ENCODE results near the gene DNAJC17. TPM values are rescaled to one million over a fixed set of nuclear protein-coding genes. Genes with fewer than 3 reads are reported as not detected.

Gene DNAJC17
- polyA plus RNA-seq, 1 donor from 2014 or later: 79.6 TPM

DNA sequence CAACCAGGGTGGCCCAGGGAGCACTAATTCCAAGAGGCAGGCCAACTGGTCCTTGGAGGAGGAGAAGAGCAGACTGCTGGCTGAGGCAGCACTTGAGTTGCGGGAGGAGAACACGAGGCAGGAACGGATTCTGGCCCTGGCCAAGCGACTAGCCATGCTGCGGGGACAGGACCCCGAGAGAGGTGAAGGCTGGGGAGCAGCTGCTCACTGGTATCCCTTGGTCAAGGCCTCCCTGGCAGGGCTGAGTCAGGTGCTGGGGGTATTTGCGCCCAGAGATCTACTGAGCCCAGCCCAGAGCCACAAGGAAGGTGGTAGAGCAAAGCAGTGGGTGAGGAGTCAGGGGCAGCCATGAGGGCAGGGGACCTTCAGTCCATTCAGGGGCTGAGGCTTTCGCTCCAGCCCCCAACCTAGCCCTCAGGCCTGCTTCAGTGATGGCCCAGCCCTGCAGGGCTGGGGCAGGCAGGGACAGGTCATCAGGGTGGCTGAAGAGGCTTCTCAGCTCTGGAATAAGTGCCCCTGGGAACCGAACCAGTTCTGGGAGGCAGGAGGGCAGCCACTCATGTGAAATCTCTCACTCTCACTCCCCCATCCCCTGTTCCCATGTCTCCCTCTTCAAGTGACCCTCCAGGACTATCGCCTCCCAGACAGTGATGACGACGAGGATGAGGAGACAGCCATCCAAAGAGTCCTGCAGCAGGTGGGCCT is 5.6 kb upstream of the DNAJC17 start:
- H3K9me2 ChIP-seq (ENCODE audit: insufficient read depth, low read length): no peaks in the 10 kb centered on the region
- no peaks in the 10 kb centered on the region for H3K9me3 ChIP-seq (ENCODE audit: low read length)
- no peak overlapping the region for H2AFZ ChIP-seq (ENCODE audit: low read depth, low read length)
- no peaks in the 10 kb centered on the region for H3K79me2 ChIP-seq (replicated peaks; ENCODE audit: insufficient read depth, low read length)
- no peak overlapping the region for H3K9ac ChIP-seq (ENCODE audit: low read length)
- H4K20me1 ChIP-seq (ENCODE audit: insufficient read depth): no peaks in the 10 kb centered on the region
- H3K4me3 ChIP-seq (ENCODE audit: low read length): no peak overlapping the region
- H3K27ac ChIP-seq (ENCODE audit: low read length): no peak overlapping the region
- H3K36me3 ChIP-seq (ENCODE audit: insufficient read depth, low read length): no peaks in the 10 kb centered on the region
- no peak for TF ChIP-seq EP300 (conservative IDR thresholded peaks at IDR 0.05; ENCODE audit: poor library complexity, severe bottlenecking)
- TF ChIP-seq POLR2AphosphoS5 (IDR thresholded peaks at IDR 0.05): no peak
- no peak for TF ChIP-seq MXI1 (conservative IDR thresholded peaks at IDR 0.05; ENCODE audit: poor library complexity, severe bottlenecking)
- TF ChIP-seq, protein P1, sequence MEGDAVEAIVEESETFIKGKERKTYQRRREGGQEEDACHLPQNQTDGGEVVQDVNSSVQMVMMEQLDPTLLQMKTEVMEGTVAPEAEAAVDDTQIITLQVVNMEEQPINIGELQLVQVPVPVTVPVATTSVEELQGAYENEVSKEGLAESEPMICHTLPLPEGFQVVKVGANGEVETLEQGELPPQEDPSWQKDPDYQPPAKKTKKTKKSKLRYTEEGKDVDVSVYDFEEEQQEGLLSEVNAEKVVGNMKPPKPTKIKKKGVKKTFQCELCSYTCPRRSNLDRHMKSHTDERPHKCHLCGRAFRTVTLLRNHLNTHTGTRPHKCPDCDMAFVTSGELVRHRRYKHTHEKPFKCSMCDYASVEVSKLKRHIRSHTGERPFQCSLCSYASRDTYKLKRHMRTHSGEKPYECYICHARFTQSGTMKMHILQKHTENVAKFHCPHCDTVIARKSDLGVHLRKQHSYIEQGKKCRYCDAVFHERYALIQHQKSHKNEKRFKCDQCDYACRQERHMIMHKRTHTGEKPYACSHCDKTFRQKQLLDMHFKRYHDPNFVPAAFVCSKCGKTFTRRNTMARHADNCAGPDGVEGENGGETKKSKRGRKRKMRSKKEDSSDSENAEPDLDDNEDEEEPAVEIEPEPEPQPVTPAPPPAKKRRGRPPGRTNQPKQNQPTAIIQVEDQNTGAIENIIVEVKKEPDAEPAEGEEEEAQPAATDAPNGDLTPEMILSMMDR (IDR thresholded peaks at IDR 0.05; ENCODE audit: poor library complexity, severe bottlenecking): no peak
- TF ChIP-seq, protein P2, sequence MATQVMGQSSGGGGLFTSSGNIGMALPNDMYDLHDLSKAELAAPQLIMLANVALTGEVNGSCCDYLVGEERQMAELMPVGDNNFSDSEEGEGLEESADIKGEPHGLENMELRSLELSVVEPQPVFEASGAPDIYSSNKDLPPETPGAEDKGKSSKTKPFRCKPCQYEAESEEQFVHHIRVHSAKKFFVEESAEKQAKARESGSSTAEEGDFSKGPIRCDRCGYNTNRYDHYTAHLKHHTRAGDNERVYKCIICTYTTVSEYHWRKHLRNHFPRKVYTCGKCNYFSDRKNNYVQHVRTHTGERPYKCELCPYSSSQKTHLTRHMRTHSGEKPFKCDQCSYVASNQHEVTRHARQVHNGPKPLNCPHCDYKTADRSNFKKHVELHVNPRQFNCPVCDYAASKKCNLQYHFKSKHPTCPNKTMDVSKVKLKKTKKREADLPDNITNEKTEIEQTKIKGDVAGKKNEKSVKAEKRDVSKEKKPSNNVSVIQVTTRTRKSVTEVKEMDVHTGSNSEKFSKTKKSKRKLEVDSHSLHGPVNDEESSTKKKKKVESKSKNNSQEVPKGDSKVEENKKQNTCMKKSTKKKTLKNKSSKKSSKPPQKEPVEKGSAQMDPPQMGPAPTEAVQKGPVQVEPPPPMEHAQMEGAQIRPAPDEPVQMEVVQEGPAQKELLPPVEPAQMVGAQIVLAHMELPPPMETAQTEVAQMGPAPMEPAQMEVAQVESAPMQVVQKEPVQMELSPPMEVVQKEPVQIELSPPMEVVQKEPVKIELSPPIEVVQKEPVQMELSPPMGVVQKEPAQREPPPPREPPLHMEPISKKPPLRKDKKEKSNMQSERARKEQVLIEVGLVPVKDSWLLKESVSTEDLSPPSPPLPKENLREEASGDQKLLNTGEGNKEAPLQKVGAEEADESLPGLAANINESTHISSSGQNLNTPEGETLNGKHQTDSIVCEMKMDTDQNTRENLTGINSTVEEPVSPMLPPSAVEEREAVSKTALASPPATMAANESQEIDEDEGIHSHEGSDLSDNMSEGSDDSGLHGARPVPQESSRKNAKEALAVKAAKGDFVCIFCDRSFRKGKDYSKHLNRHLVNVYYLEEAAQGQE (IDR thresholded peaks at IDR 0.05; ENCODE audit: borderline replicate concordance): no peak
- TF ChIP-seq SMC3 (conservative IDR thresholded peaks at IDR 0.05; ENCODE audit: poor library complexity): no peak
- no peak for TF ChIP-seq TAF1 (IDR thresholded peaks at IDR 0.05; ENCODE audit: low read depth)
- no peak for TF ChIP-seq RAD21 (conservative IDR thresholded peaks at IDR 0.05)
- TF ChIP-seq EZH2 (IDR thresholded peaks at IDR 0.05; ENCODE audit: borderline replicate concordance, insufficient read depth, low read length, poor library complexity, severe bottlenecking): no peak
- no peaks in the 10 kb centered on the region for H3K27me3 ChIP-seq (ENCODE audit: insufficient read depth, low read depth, low read length)
- no peaks in the 10 kb centered on the region for H3F3A ChIP-seq (ENCODE audit: insufficient read depth, low read length, poor library complexity, severe bottlenecking)
- no peak overlapping the region for H3K4me2 ChIP-seq (ENCODE audit: low read length)

DNA sequence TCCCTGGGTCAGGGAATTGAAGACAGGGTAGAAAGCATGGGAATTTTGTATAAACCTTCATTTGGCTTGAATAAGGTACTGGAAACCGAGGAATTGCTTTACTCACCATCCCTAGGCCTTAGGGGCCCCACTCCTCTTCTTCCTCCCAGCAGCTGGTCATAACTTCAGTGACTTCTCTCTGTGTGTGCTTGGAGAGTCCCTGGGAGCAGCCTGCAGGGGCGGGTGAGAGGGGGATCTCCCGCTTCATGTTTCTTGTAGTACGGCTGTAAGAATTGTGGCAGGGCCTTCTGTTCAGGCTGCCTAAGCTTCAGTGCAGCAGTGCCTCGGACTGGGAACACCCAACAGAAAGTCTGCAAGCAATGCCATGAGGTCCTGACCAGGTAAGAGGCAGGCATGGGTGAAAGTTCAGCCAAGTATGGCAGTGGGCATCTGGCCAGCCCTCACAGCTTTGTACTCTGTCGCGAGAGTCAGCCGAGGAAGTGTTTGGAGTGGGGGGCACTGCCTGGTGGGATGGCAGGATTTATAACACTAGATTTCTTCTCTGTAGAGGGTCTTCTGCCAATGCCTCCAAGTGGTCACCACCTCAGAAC is 1.7 kb upstream of the DNAJC17 start:
- H3K4me3 ChIP-seq (ENCODE audit: low read length): no peak overlapping the region
- H4K20me1 ChIP-seq (ENCODE audit: insufficient read depth): no peaks in the 10 kb centered on the region
- no peak overlapping the region for H2AFZ ChIP-seq (ENCODE audit: low read depth, low read length)
- H3K9ac ChIP-seq (ENCODE audit: low read length): no peak overlapping the region
- no peaks in the 10 kb centered on the region for H3K9me3 ChIP-seq (ENCODE audit: low read length)
- no peak overlapping the region for H3K4me2 ChIP-seq (ENCODE audit: low read length)
- no peaks in the 10 kb centered on the region for H3K9me2 ChIP-seq (ENCODE audit: insufficient read depth, low read length)
- H3K79me2 ChIP-seq (replicated peaks; ENCODE audit: insufficient read depth, low read length): peaks cover 3% of the 10 kb centered on the region
- H3K27me3 ChIP-seq (ENCODE audit: insufficient read depth, low read depth, low read length): no peaks in the 10 kb centered on the region
- TF ChIP-seq, protein P2 (IDR thresholded peaks at IDR 0.05; ENCODE audit: borderline replicate concordance): no peak
- TF ChIP-seq RAD21 (conservative IDR thresholded peaks at IDR 0.05) (no peak), MXI1 (conservative IDR thresholded peaks at IDR 0.05; ENCODE audit: poor library complexity, severe bottlenecking) (no peak), EZH2 (IDR thresholded peaks at IDR 0.05; ENCODE audit: borderline replicate concordance, insufficient read depth, low read length, poor library complexity, severe bottlenecking) (no peak)
- no peaks in the 10 kb centered on the region for H3F3A ChIP-seq (ENCODE audit: insufficient read depth, low read length, poor library complexity, severe bottlenecking)
- no peaks in the 10 kb centered on the region for H3K36me3 ChIP-seq (ENCODE audit: insufficient read depth, low read length)
- no peak overlapping the region for H3K27ac ChIP-seq (ENCODE audit: low read length)

Measured in neural cell (in vitro differentiated cells).